ENCODE data around the gene C3AR1. TPM values are rescaled to one million over a fixed set of nuclear protein-coding genes. Genes with fewer than 3 reads are reported as not detected.
"Not testable (repeated sequence)": the region's sequence is repeated elsewhere in the genome, so short reads cannot be mapped to it uniquely, and the experiment has no call there.

Gene C3AR1
- total RNA-seq, 1 donor from 2014 or later, result 0.50 TPM

- H3K4me1 Mint-ChIP-seq (ENCODE audit: low read depth), result peaks cover 33% of the 10 kb centered on the region
- peaks cover 16% of the 10 kb centered on the region for H3K36me3 Mint-ChIP-seq (ENCODE audit: low read depth)
- DNase-seq (ENCODE audit: low spot score), result peak; percentile 25
- peak overlapping the region; percentile 98 for H3K4me3 Mint-ChIP-seq (ENCODE audit: low read depth)
- no peaks in the 10 kb centered on the region for H3K27me3 Mint-ChIP-seq (ENCODE audit: low read depth)
- peak overlapping the region; percentile 99 for H3K27ac Mint-ChIP-seq
- no peaks in the 10 kb centered on the region for H3K9me3 Mint-ChIP-seq
- intact Hi-C loops (cut with micrococcal nuclease), result loop anchor here (5.0 to 10.0 kb wide), 2 partner anchors 144 to 163 kb away; partner anchors contain the start of gene SLC2A3
Measured at GRCh38 chr12:8081251-8081920, 15.2 kb upstream of the C3AR1 start.

DNA sequence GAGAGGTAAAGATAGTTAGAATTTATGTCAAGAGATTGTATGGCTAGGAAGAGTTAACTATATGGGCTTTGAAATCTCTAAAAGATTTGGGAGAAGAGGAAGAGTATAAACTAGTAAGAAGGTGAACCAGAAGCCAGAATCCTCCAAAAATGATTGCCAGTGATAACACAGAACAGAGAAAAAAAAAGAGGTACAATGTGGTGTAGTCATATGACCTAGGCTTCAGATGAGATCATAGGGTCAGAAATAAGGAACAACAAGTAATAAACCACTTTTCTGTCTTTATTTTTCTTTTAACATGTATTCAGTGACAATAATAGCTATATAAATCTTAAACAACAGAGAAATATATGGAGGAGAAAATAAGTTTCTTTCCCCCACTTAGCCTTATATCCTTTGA lies 14.0 kb upstream of the C3AR1 start:
- Mint-ChIP-seq H3K4me3 (ENCODE audit: low read depth) (peak overlapping the region; percentile 28), H3K36me3 (ENCODE audit: low read depth) (peaks cover 9% of the 10 kb centered on the region), H3K4me1 (ENCODE audit: low read depth) (peaks cover 29% of the 10 kb centered on the region), H3K27ac (peak overlapping the region; percentile 14), H3K9me3 (no peaks in the 10 kb centered on the region), H3K27me3 (ENCODE audit: low read depth) (no peaks in the 10 kb centered on the region)
- intact Hi-C loops (cut with micrococcal nuclease), result loop anchor here (5.0 to 10.0 kb wide), 2 partner anchors 143 to 165 kb away; partner anchors contain the start of gene SLC2A3
- DNase-seq (ENCODE audit: low spot score), result no peak

DNA sequence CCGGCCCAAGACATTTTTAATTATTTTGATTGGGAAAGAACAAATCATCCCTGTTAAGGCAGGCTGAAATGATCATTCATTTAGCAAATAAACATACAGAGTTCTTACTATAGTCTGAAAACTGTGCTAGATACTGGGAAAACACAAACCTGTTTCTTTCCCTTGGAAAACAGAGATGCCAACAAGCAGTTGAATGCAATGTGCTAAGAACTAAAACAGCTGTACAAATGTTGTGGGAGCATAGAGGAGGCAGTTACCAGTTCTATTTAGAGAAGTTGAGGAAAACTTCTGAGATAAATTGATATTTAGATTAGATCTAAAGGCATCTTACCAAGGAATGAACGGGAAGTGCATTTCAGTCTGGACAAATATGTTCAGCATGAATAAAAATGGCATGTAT lies 12.8 kb upstream of the C3AR1 start:
- intact Hi-C loops (cut with micrococcal nuclease), result loop anchor here (1.0 to 5.0 kb wide), 2 partner anchors 33 to 217 kb away; no protein-coding TSS in a partner anchor
- Mint-ChIP-seq H3K27ac (no peak overlapping the region), H3K27me3 (ENCODE audit: low read depth) (no peaks in the 10 kb centered on the region), H3K36me3 (ENCODE audit: low read depth) (peaks cover 1% of the 10 kb centered on the region), H3K4me1 (ENCODE audit: low read depth) (peaks cover 20% of the 10 kb centered on the region), H3K4me3 (ENCODE audit: low read depth) (no peak overlapping the region), H3K9me3 (no peaks in the 10 kb centered on the region)
- no peak for DNase-seq (ENCODE audit: low spot score)

GRCh38 chr12:8078398-8078797 lies 12.2 kb upstream of the C3AR1 start:
- Mint-ChIP-seq H3K4me1 (ENCODE audit: low read depth) (peaks cover 19% of the 10 kb centered on the region), H3K9me3 (no peaks in the 10 kb centered on the region), H3K4me3 (ENCODE audit: low read depth) (no peak overlapping the region), H3K36me3 (ENCODE audit: low read depth) (no peaks in the 10 kb centered on the region), H3K27me3 (ENCODE audit: low read depth) (no peaks in the 10 kb centered on the region), H3K27ac (no peak overlapping the region)
- DNase-seq (ENCODE audit: low spot score), result peak; percentile 18
- intact Hi-C loops (cut with micrococcal nuclease), result loop anchor here (1.0 to 5.0 kb wide), 2 partner anchors 32 to 216 kb away; no protein-coding TSS in a partner anchor

DNA sequence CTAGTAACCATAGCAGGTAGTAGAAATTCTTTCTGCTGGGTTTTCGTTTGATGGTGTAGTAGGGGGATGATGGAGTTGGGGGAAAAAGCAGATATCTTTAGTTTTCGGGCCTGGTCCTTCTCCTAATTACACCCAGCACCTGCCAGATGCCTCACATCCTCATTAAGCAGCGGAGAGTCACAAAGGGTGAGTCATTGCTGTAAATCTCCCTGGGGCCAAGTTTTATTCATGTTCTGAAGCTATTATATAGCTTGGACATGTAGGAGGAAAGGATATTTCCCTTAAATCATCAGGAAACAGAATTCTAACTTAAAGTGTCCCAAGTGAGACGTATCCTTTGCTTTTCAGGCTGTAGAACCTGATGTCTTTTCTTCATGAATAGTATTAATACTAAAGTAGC lies 11.0 kb upstream of the C3AR1 start:
- intact Hi-C loops (cut with micrococcal nuclease), result loop anchor here (5.0 kb wide), 1 partner anchor 215 kb away; no protein-coding TSS in a partner anchor
- DNase-seq (ENCODE audit: low spot score), result no peak
- H3K4me3 Mint-ChIP-seq (ENCODE audit: low read depth), result no peak overlapping the region
- H3K27me3 Mint-ChIP-seq (ENCODE audit: low read depth), result peaks cover 7% of the 10 kb centered on the region
- no peaks in the 10 kb centered on the region for H3K9me3 Mint-ChIP-seq
- no peak overlapping the region for H3K27ac Mint-ChIP-seq
- peaks cover 16% of the 10 kb centered on the region for H3K4me1 Mint-ChIP-seq (ENCODE audit: low read depth)
- H3K36me3 Mint-ChIP-seq (ENCODE audit: low read depth), result no peaks in the 10 kb centered on the region

GRCh38 chr12:8076366-8076765 lies 10.2 kb upstream of the C3AR1 start:
- no peaks in the 10 kb centered on the region for H3K36me3 Mint-ChIP-seq (ENCODE audit: low read depth)
- peaks cover 15% of the 10 kb centered on the region for H3K4me1 Mint-ChIP-seq (ENCODE audit: low read depth)
- H3K27me3 Mint-ChIP-seq (ENCODE audit: low read depth), result peaks cover 13% of the 10 kb centered on the region
- H3K4me3 Mint-ChIP-seq (ENCODE audit: low read depth), result no peak overlapping the region
- intact Hi-C loops (cut with micrococcal nuclease), result loop anchor here (5.0 kb wide), 1 partner anchor 214 kb away; no protein-coding TSS in a partner anchor
- H3K9me3 Mint-ChIP-seq, result no peaks in the 10 kb centered on the region
- H3K27ac Mint-ChIP-seq, result no peak overlapping the region
- no peak for DNase-seq (ENCODE audit: low spot score)

DNA sequence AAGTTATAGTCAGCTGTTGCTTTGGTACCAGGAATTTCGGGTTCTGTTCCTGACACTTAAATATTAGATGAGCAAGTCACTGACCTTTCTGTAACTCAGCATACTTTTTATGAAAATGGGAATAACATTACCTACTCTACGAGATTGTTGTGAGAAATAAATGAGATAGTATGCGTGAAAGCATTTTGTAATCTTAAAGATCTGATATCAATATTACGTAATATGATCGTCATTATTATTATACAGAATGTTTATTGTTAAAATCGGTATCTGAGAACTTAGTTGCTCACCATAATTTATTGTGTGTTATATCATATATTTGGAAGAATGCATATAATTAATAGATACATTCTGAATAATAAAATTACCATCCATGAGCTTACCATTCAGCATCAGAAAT lies 9.8 kb upstream of the C3AR1 start:
- H3K27ac Mint-ChIP-seq, result no peak overlapping the region
- H3K27me3 Mint-ChIP-seq (ENCODE audit: low read depth), result peaks cover 13% of the 10 kb centered on the region
- peaks cover 11% of the 10 kb centered on the region for H3K4me1 Mint-ChIP-seq (ENCODE audit: low read depth)
- intact Hi-C loops (cut with micrococcal nuclease), result loop anchor here (5.0 kb wide), 1 partner anchor 214 kb away; no protein-coding TSS in a partner anchor
- no peaks in the 10 kb centered on the region for H3K9me3 Mint-ChIP-seq
- no peak for DNase-seq (ENCODE audit: low spot score)
- H3K36me3 Mint-ChIP-seq (ENCODE audit: low read depth), result no peaks in the 10 kb centered on the region
- H3K4me3 Mint-ChIP-seq (ENCODE audit: low read depth), result no peak overlapping the region

DNA sequence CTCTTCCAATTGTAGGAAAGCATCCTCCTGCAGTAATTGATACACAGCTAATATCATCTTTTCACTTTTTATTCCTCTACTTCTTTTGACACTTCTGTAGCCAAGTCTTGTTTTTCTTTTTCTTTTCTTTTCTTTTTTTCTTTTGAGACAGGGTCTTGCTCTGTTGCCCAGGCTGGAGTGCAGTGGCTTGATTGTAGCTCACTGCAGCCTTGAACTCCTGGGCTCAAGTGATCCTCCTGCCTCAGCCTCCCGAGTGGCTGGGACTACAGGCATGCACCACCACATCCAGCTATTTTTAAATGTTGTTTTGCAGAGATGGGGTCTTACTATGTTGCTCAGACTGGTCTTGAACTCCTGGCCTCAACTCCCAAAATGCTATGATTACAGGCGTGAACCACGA lies 5.7 kb upstream of the C3AR1 start:
- Mint-ChIP-seq H3K4me1 (ENCODE audit: low read depth) (peaks cover 13% of the 10 kb centered on the region), H3K27me3 (ENCODE audit: low read depth) (peaks cover 13% of the 10 kb centered on the region)
- intact Hi-C loops (cut with micrococcal nuclease); H3K9me3 Mint-ChIP-seq; H3K36me3 Mint-ChIP-seq (ENCODE audit: low read depth); H3K4me3 Mint-ChIP-seq (ENCODE audit: low read depth); H3K27ac Mint-ChIP-seq; DNase-seq (ENCODE audit: low spot score): not testable (repeated sequence)

DNA sequence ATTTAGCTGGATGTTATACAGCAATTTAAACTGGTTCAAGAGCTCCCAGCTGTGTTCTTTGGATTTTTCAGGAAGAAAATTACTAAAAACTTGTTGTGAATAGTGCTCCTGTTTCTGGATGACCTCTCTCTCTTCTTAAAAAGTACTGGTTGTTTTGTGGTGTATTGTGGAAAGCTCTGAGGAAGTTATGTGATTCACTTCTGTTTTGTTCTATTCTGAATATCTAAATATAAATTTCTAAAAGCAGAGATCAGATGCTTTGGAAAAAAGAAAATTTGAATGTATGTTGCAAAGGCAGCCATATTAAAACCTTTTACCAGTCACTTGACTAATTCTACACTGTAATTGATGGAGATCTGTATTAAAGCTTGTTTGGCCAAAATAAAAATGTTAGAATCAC lies 3.4 kb upstream of the C3AR1 start:
- Mint-ChIP-seq H3K4me1 (ENCODE audit: low read depth) (peaks cover 32% of the 10 kb centered on the region), H3K27me3 (ENCODE audit: low read depth) (peaks cover 13% of the 10 kb centered on the region), H3K27ac (no peak overlapping the region), H3K36me3 (ENCODE audit: low read depth) (no peaks in the 10 kb centered on the region), H3K4me3 (ENCODE audit: low read depth) (no peak overlapping the region), H3K9me3 (no peaks in the 10 kb centered on the region)
- intact Hi-C loops (cut with micrococcal nuclease), result no loop called here
- DNase-seq (ENCODE audit: low spot score), result no peak

- H3K36me3 Mint-ChIP-seq (ENCODE audit: low read depth), result no peaks in the 10 kb centered on the region
- peaks cover 23% of the 10 kb centered on the region for H3K4me1 Mint-ChIP-seq (ENCODE audit: low read depth)
- intact Hi-C loops (cut with micrococcal nuclease), result no loop called here
- no peaks in the 10 kb centered on the region for H3K27me3 Mint-ChIP-seq (ENCODE audit: low read depth)
- H3K9me3 Mint-ChIP-seq, result no peaks in the 10 kb centered on the region
- no peak overlapping the region for H3K4me3 Mint-ChIP-seq (ENCODE audit: low read depth)
- DNase-seq (ENCODE audit: low spot score), result no peak
- no peak overlapping the region for H3K27ac Mint-ChIP-seq
Measured at GRCh38 chr12:8064131-8064530, 2.0 kb downstream of the C3AR1 start.

- no peaks in the 10 kb centered on the region for H3K27me3 Mint-ChIP-seq (ENCODE audit: low read depth)
- H3K9me3 Mint-ChIP-seq, result no peaks in the 10 kb centered on the region
- no peak overlapping the region for H3K4me3 Mint-ChIP-seq (ENCODE audit: low read depth)
- DNase-seq (ENCODE audit: low spot score), result no peak
- H3K4me1 Mint-ChIP-seq (ENCODE audit: low read depth), result peaks cover 11% of the 10 kb centered on the region
- H3K27ac Mint-ChIP-seq, result no peak overlapping the region
- intact Hi-C loops (cut with micrococcal nuclease), result no loop called here
- H3K36me3 Mint-ChIP-seq (ENCODE audit: low read depth), result peaks cover 15% of the 10 kb centered on the region
Measured at GRCh38 chr12:8058506-8058905, 7.7 kb downstream of the C3AR1 start.

GRCh38 chr12:8057839-8058238 lies 8.3 kb downstream of the C3AR1 start:
- Mint-ChIP-seq H3K4me1 (ENCODE audit: low read depth) (peaks cover 11% of the 10 kb centered on the region), H3K36me3 (ENCODE audit: low read depth) (peaks cover 18% of the 10 kb centered on the region), H3K4me3 (ENCODE audit: low read depth) (no peak overlapping the region), H3K9me3 (no peaks in the 10 kb centered on the region), H3K27me3 (ENCODE audit: low read depth) (no peaks in the 10 kb centered on the region), H3K27ac (no peak overlapping the region)
- intact Hi-C loops (cut with micrococcal nuclease), result no loop called here
- DNase-seq (ENCODE audit: low spot score), result no peak

GRCh38 chr12:8057306-8057705 lies 8.9 kb downstream of the C3AR1 start:
- Mint-ChIP-seq H3K9me3 (no peaks in the 10 kb centered on the region), H3K4me1 (ENCODE audit: low read depth) (peaks cover 11% of the 10 kb centered on the region), H3K27ac (no peak overlapping the region), H3K27me3 (ENCODE audit: low read depth) (no peaks in the 10 kb centered on the region), H3K36me3 (ENCODE audit: low read depth) (peaks cover 23% of the 10 kb centered on the region), H3K4me3 (ENCODE audit: low read depth) (no peak overlapping the region)
- DNase-seq (ENCODE audit: low spot score), result no peak
- intact Hi-C loops (cut with micrococcal nuclease), result no loop called here
